Measurements from ENCODE around the gene HAUS7.
"Not testable (repeated sequence)": the region's sequence is repeated elsewhere in the genome, so short reads cannot be mapped to it uniquely, and the experiment has no call there.

The HAUS7 gene

DNA sequence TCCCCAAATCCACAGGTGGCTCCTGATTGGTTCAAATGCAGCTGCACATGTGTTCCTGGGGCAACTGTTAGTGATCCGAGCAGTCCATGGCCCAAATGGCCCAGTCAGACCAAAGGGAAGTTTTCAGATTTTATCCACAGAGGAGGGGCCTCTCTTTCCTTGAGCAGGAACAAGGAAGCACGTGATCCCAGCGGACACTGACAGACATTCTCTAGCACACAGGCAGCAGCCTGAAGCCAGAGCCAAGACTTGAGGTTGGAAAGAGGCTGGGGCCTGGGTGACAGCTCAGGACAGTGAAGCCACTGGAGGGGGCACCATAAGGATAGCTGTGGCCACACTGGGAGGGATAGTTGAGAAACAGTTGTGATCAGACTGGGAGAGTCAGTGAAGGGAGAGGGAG, 62.6 kb downstream of the HAUS7 start:
- DNase-seq: no peak

- no peak for DNase-seq
Observed at GRCh38 chrX:153406903-153407302, 63.5 kb downstream of the HAUS7 start.

GRCh38 chrX:153406011-153406410, 64.4 kb downstream of the HAUS7 start:
- DNase-seq: no peak

- no peak for DNase-seq
Observed at GRCh38 chrX:153405426-153405825, 65.0 kb downstream of the HAUS7 start.

DNA sequence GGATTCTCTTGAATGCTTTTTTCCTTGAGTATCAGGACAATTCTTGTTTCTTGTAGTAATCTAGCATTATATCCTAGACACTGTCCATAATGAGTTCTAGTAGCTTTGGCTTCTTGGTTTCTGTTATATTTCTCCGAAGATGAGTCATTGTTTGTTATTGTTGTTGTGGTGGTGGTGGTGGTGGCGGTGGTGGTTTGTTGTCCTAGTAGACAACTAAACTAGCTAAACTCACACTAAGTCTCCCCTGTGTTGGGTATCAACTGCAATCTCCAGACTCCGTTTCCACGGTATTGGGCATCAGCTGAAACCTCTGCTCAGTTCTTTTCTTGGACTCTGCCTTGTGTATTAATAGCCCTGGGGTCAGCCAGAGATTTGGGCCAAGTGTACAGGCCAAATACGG, 66.0 kb downstream of the HAUS7 start:
- DNase-seq: not testable (repeated sequence)

DNA sequence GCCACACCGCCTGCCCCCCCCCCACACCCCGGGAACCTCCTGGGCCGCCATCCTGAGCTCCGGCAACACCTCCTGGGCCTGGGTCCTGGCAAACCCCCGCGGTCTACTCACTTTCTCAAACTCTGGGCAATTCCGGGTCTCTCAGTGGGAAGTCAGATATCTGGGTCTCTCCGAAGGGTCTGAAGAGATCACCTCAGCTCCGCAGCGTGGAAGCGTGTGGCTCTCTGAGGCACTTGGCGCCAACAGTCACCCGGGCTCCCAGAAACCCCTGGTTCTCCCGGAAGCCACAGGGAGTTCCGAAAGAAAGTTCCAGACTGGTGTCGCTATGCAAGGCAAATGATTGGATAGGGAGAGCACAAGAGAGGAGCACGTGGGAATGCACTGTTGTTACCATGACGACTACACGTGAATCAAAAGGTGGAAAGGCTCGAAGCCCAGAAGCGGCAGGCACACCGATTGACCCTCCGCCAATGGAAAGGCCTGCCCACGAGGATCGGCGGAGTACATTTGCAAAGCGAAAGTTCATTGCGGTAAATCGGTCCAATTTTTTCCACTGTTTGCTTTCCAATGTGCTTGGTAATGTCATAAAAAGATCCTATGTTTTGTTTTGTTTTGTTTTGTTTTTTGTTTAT, 69.1 kb downstream of the HAUS7 start, which contains the start of gene PNMA6E:
Gene PNMA6E, minus strand, starts transcription at position 218 of the 632 bp plus-strand sequence. CDS start 2,501 bp downstream, outside the sequence.
- no peak for DNase-seq

DNA sequence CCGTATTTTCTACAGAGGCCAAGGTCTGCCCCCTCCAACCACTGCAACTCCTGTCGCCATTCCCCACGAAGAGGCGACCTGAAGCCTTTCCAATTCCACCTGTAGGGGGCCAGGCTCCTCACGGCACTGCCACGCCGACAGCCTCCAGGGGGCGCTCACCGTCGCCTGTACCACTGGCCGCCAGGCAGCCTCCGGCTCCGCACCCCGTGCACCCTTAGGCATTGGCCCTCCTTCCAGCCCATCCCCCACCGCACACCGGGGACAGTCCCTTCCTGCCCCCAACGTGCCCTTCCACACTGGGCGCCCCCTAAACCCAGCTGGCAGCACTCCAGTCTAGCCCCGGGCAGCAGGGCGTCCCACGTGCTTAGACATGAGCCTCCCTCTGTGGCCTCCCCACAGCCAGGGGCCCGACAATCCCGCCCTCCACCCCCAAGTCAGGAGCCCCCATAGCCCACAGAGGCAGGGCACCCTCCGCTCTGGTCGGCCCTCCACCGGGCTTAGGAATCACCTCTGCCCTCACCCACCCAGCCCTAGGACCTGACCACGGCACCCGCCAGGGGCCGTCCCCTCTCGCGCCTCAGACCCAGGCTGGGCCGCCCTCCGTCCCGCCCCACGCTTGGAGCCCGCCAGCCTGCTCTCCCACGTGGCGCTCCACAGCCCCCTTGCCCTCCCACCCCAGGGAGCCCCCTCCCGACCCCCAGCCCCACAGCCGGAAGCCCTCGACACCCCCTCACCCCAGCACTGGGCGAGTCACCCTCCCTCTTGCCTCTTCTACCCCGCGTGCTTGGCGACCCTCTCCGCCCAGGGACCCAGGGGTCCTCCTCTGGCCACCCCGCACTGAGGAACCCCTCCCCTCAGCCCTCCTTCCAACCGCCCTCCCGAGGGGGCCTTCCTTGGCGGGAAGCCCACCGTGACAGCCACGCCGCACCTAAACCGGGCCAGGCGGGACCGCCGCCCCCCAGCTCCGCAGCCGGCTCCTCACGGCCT, 69.9 kb downstream of the HAUS7 start:
- peak; percentile 1 for DNase-seq

GRCh38 chrX:153398275-153398960, 72.0 kb downstream of the HAUS7 start:
- no peak for DNase-seq
